Lower leg skin (tissue), 3 donors: ENCODE results near the gene SETDB2.

Experiments used
- CTCF ChIP-seq, 3 donors: fragments of 450-650 bp; IDR thresholded peaks; one replicate each; pipeline ENCODE4 v1.5.1; 2016; ENCODE audit warnings: antibody characterized with exemption in 3 of 3, mild to moderate bottlenecking in 3 of 3, moderate library complexity in 2 of 3
- POLR2A ChIP-seq, 2 donors: fragments of 450-650 bp; IDR thresholded peaks; one replicate each; pipeline ENCODE4 v1.6.1; 2016 to 2017; ENCODE audit warnings: antibody characterized with exemption in 2 of 2, mild to moderate bottlenecking in 1 of 2, moderate library complexity in 1 of 2

- TF ChIP-seq CTCF (IDR thresholded peaks at IDR 0.05), result no peak
- TF ChIP-seq POLR2A (IDR thresholded peaks at IDR 0.05), result no peak
Observed at GRCh38 chr13:49472186-49472585, 28.1 kb downstream of the SETDB2 start.
